ENCODE data around the gene TM2D3. TPM values are rescaled to one million over a fixed set of nuclear protein-coding genes. Genes with fewer than 3 reads are reported as not detected.

TM2D3 gene
- total and polyA plus RNA-seq, 9 donors: 46.0 to 76.9 (median 57.3) TPM

DNA sequence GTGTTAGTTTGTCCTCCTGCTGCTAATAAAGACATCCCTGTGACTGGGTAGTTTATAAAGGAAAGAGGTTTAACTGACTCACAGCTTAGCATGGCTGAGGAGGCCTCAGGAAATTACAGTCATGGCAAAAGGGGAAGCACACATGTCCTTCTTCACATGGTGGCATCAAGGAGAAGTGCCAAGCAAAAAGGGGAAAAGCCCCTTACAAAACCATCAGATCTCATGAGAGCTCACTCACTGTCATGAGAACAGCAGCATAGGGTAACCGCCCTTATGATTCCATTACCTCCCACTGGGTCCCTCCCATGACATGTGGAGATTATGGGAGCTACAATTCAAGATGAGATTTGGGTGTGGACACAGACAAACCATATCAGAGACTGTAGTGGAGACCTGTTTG is 27.0 kb downstream of the TM2D3 start:
- DNase-seq: no peak

DNA sequence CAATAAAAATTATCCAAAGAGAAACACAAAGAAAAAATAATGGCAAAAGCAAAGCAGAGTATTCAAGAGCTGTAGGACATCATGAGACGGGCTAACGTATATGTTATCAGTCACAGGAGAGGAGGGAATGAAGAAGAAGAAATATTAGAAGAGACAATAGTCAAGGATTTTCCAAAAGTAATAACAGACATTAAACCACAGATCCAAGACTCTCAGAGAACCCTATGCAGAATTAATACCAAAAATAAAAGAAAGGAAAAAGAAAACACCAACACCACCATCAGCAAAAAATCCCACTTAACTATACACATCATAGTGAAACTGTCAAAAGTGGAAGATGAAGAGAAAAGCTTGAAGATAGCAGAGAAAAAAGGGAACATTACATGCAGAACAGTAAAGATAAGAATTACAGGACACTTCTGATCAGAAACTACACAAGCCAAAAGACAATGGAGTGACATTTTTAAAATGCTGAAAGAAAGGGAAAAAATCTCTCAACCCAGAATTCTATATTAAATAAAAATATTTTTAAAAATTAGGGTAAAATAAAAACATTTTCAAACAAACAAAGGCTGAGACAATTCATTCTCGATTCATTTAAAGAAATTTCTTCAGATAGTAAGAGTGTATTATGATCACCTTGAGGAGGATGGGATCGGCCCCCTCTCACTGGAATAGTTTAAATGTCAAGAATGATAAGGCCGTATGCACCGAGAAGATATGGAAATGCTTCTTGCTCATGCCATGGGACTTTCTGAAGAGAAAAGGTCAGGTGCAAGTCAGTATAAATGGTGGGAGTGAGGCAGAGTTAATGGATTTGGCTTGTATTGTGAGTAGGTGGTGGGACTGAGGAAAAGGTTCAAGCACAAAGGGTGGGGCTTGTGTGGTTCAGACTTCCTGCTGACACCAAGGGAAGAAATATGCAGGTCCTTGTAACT is 28.5 kb downstream of the TM2D3 start:
- no peaks in the 10 kb centered on the region for H3K9me3 ChIP-seq
- 92 to 95% (median 94%) methylated on average over 6 of the region's 6 CpGs for WGBS, 3 donors
- H3K27ac ChIP-seq: no peak overlapping the region
- H3K4me3 ChIP-seq: no peak overlapping the region
- TF ChIP-seq EP300 (IDR thresholded peaks at IDR 0.05): no peak
- TF ChIP-seq CTCF (IDR thresholded peaks at IDR 0.05): no peak
- TF ChIP-seq POLR2A (IDR thresholded peaks at IDR 0.05): no peak
- intact Hi-C loops (cut with DNase I): no loop called here
- H3K36me3 ChIP-seq: no peaks in the 10 kb centered on the region
- H3K4me1 ChIP-seq (ENCODE audit: insufficient read depth): no peaks in the 10 kb centered on the region
- DNase-seq: no peak
- no peaks in the 10 kb centered on the region for H3K27me3 ChIP-seq

More for the DNA sequence above, 27.0 kb downstream of the TM2D3 start:
- Histone ChIP-seq H3K27me3 (no peaks in the 10 kb centered on the region), H3K4me3 (no peak overlapping the region), H3K9me3 (no peaks in the 10 kb centered on the region), H3K4me1 (ENCODE audit: insufficient read depth) (no peaks in the 10 kb centered on the region), H3K36me3 (no peaks in the 10 kb centered on the region), H3K27ac (no peak overlapping the region)
- intact Hi-C loops (cut with DNase I): no loop called here
- 95 to 100% (median 100%) methylated on average over 1 of the region's 1 CpG for WGBS, 3 donors
- TF ChIP-seq POLR2A (IDR thresholded peaks at IDR 0.05) (no peak), EP300 (IDR thresholded peaks at IDR 0.05) (no peak), CTCF (IDR thresholded peaks at IDR 0.05) (no peak)

DNA sequence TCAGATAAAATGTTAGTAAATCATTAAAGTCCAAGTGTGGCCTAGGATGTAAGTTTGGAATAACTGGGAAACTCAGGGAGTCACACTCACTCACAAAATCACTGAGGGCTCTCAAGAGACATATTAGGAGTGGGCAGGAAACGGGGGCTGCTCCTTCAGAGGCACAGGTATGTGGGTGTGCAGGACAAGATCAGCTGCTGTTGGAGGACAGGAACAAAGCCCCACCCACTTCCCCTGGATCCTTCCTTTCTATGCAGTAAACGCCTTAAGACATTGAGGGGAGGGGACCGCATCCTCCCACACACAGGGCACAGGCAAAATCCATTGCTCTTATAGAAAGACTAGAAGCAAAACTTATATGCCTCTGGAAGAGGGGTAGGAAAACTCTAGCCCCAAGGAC is 30.2 kb downstream of the TM2D3 start:
- TF ChIP-seq CTCF (IDR thresholded peaks at IDR 0.05): no peak
- no peak for TF ChIP-seq POLR2A (IDR thresholded peaks at IDR 0.05)
- no peak for TF ChIP-seq EP300 (IDR thresholded peaks at IDR 0.05)
- Histone ChIP-seq H3K36me3 (no peaks in the 10 kb centered on the region), H3K9me3 (no peaks in the 10 kb centered on the region), H3K4me3 (no peak overlapping the region), H3K4me1 (ENCODE audit: insufficient read depth) (no peaks in the 10 kb centered on the region), H3K27me3 (no peaks in the 10 kb centered on the region), H3K27ac (no peak overlapping the region)
- no peak for DNase-seq
- 81 to 89% (median 86%) methylated on average over 3 of the region's 3 CpGs for WGBS, 3 donors
- intact Hi-C loops (cut with DNase I): no loop called here

GRCh38 chr15:101620671-101621070 is 31.5 kb downstream of the TM2D3 start:
- Histone ChIP-seq H3K9me3 (no peaks in the 10 kb centered on the region), H3K4me1 (ENCODE audit: insufficient read depth) (peaks cover 5% of the 10 kb centered on the region), H3K27me3 (no peaks in the 10 kb centered on the region), H3K36me3 (no peaks in the 10 kb centered on the region), H3K4me3 (no peak overlapping the region), H3K27ac (no peak overlapping the region)
- no peak for DNase-seq
- intact Hi-C loops (cut with DNase I): no loop called here
- 90 to 92% (median 91%) methylated on average over 10 of the region's 10 CpGs for WGBS, 3 donors
- TF ChIP-seq EP300 (IDR thresholded peaks at IDR 0.05): no peak
- no peak for TF ChIP-seq POLR2A (IDR thresholded peaks at IDR 0.05)
- no peak for TF ChIP-seq CTCF (IDR thresholded peaks at IDR 0.05)

All from ovary (tissue), 9 donors.